ENCODE measurements around the gene ATF4.

Gene ATF4

GRCh38 chr22:39494471-39495120 lies 25.8 kb upstream of the ATF4 start:
- no peak for DNase-seq (ENCODE audit: low spot score)
- in situ Hi-C loops (cut with MboI; ENCODE audit: low pct_unique_long_range_greater_than_20kb, low sequenced_read_pairs, unreplicated experiment), result no loop called here
- TF ChIP-seq CTCF (IDR thresholded peaks at IDR 0.05; ENCODE audit: extremely low read depth, insufficient read depth, missing control alignments), result no peak

- TF ChIP-seq CTCF (IDR thresholded peaks at IDR 0.05; ENCODE audit: extremely low read depth, insufficient read depth, missing control alignments), result peak; percentile 73
- peak; percentile 47 for DNase-seq (ENCODE audit: low spot score)
- in situ Hi-C loops (cut with MboI; ENCODE audit: low pct_unique_long_range_greater_than_20kb, low sequenced_read_pairs, unreplicated experiment), result no loop called here
These were observed 24.1 kb upstream of the ATF4 start for GRCh38 chr22:39496131-39496838.

- in situ Hi-C loops (cut with MboI; ENCODE audit: low pct_unique_long_range_greater_than_20kb, low sequenced_read_pairs, unreplicated experiment), result no loop called here
- DNase-seq (ENCODE audit: low spot score), result no peak
- TF ChIP-seq CTCF (IDR thresholded peaks at IDR 0.05; ENCODE audit: extremely low read depth, insufficient read depth, missing control alignments), result no peak
These were observed 22.9 kb upstream of the ATF4 start for GRCh38 chr22:39497429-39497828.

- TF ChIP-seq CTCF (IDR thresholded peaks at IDR 0.05; ENCODE audit: extremely low read depth, insufficient read depth, missing control alignments), result no peak
- in situ Hi-C loops (cut with MboI; ENCODE audit: low pct_unique_long_range_greater_than_20kb, low sequenced_read_pairs, unreplicated experiment), result no loop called here
- DNase-seq (ENCODE audit: low spot score), result no peak
These were observed 22.0 kb upstream of the ATF4 start for GRCh38 chr22:39498368-39498767.

GRCh38 chr22:39498802-39499201 lies 21.6 kb upstream of the ATF4 start:
- DNase-seq (ENCODE audit: low spot score), result no peak
- no peak for TF ChIP-seq CTCF (IDR thresholded peaks at IDR 0.05; ENCODE audit: extremely low read depth, insufficient read depth, missing control alignments)
- in situ Hi-C loops (cut with MboI; ENCODE audit: low pct_unique_long_range_greater_than_20kb, low sequenced_read_pairs, unreplicated experiment), result no loop called here

GRCh38 chr22:39500101-39500500 lies 20.3 kb upstream of the ATF4 start:
- DNase-seq (ENCODE audit: low spot score), result no peak
- in situ Hi-C loops (cut with MboI; ENCODE audit: low pct_unique_long_range_greater_than_20kb, low sequenced_read_pairs, unreplicated experiment), result no loop called here
- no peak for TF ChIP-seq CTCF (IDR thresholded peaks at IDR 0.05; ENCODE audit: extremely low read depth, insufficient read depth, missing control alignments)

All from GM13977 (cell line).